DOHH2 (cell line): ENCODE measurements around the gene GADD45A.
A peak's percentile ranks its signal among the peaks of the same experiment; 100 is the strongest.

Experiments used
- H3F3A ChIP-seq: fragments of 200-600 bp; sonication (generic), shearing (Covaris generic); 2 replicates; pipeline ENCODE4 v1.6.0; 2016; ENCODE audit warnings: antibody characterized with exemption, mild to moderate bottlenecking; ENCODE audit not compliant: control insufficient read depth, insufficient read depth
- H3K27ac ChIP-seq: fragments of 200-600 bp; sonication (generic); 2 replicates; pipeline ENCODE4 v1.5.1; 2014; ENCODE audit warnings: low read depth, mild to moderate bottlenecking, low read length, moderate library complexity
- H3K27me3 ChIP-seq: fragments of 200-600 bp; sonication (generic); 2 replicates; pipeline ENCODE4 v1.6.1; 2014; ENCODE audit warnings: mild to moderate bottlenecking, low read length, mixed read lengths; ENCODE audit not compliant: control insufficient read depth
- H3K36me3 ChIP-seq: fragments of 200-600 bp; sonication (generic); 2 replicates; pipeline ENCODE4 v1.6.1; 2014; ENCODE audit warnings: mild to moderate bottlenecking, low read length, moderate library complexity, mixed read lengths; ENCODE audit not compliant: control insufficient read depth
- H3K4me1 ChIP-seq: fragments of 200-600 bp; sonication (generic); 2 replicates; pipeline ENCODE4 v1.6.1; 2014; ENCODE audit warnings: mild to moderate bottlenecking, low read length, mixed read lengths; ENCODE audit not compliant: control insufficient read depth
- H3K4me2 ChIP-seq: fragments of 200-600 bp; sonication (generic); 2 replicates; pipeline ENCODE4 v1.6.0; 2014; ENCODE audit warnings: mild to moderate bottlenecking, low read length, moderate library complexity
- H3K4me3 ChIP-seq: fragments of 200-600 bp; sonication (generic); 2 replicates; pipeline ENCODE4 v1.5.1; 2014; ENCODE audit warnings: mild to moderate bottlenecking, low read length, mixed read lengths
- H3K79me2 ChIP-seq: fragments of 200-600 bp; sonication (generic); 2 replicates; pipeline ENCODE4 v1.6.1; 2014; ENCODE audit warnings: mild to moderate bottlenecking, low read length, mixed read lengths; ENCODE audit not compliant: control insufficient read depth
- H3K9me2 ChIP-seq: fragments of 200-600 bp; sonication (generic); replicated peaks from 2 replicates; pipeline ENCODE4 v1.6.1; 2014; ENCODE audit warnings: mild to moderate bottlenecking, low read length, mixed read lengths; ENCODE audit not compliant: control insufficient read depth
- H3K9me3 ChIP-seq: fragments of 200-600 bp; sonication (generic); 2 replicates; pipeline ENCODE4 v1.6.1; 2014; ENCODE audit warnings: antibody characterized with exemption, low read length, mixed read lengths; ENCODE audit not compliant: control insufficient read depth, insufficient read depth
- H4K20me1 ChIP-seq: fragments of 200-600 bp; sonication (generic); 2 replicates; pipeline ENCODE4 v1.6.0; 2014; ENCODE audit warnings: low read depth, mild to moderate bottlenecking, antibody characterized with exemption, low read length, moderate library complexity; ENCODE audit not compliant: control insufficient read depth, insufficient read depth
- EZH2phosphoT487 ChIP-seq: fragments of 200-600 bp; sonication (generic); IDR thresholded peaks from 2 replicates; pipeline ENCODE4 v1.6.1; 2017; ENCODE audit warnings: borderline replicate concordance, mild to moderate bottlenecking, antibody characterized with exemption, low read length, moderate library complexity, mixed read lengths
- TF ChIP-seq, protein P1 (sequence below): fragments of 200-600 bp; sonication (generic); IDR thresholded peaks from one replicate; pipeline ENCODE4 v1.5.1; 2014; ENCODE audit warnings: antibody characterized with exemption, mild to moderate bottlenecking, low read depth, low read length; ENCODE audit not compliant: poor library complexity, severe bottlenecking

GADD45A gene

DNA sequence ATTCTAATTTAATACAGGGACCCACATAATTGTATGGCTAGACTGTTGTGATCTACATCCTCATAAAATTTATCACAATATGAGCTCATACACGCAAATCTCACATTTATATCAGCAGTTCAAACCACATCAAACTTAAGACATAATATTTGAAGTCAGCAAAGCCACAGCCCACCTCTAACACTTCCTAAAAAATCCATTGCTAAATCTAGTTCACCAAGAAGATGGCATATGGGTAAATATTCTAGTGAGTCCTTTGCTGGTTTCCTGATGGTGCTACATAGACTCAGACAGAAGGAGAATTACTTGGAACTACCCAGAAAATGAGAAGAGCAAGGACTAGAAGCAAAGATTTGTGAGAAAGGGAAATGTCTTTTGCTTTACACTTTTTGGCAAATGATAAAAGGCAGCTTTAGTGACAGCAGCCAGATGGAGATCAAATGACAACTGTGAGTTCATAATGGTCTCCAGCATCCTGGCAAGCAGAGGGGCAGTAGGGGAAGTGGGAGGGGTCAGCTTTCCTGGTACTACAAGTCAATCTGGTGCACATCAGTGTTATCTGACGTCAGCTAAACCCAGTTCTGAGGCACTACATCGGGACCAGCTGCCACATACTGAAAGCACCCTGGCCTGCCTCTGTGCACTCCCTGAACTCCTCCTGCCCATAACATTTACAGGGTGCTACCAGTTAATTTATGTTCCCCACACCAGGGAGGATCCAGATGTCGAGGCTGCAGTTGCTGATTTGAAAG is 10.6 kb upstream of the GADD45A start:
- Histone ChIP-seq H3K27me3 (peaks cover 8% of the 10 kb centered on the region), H3K79me2 (no peaks in the 10 kb centered on the region), H3K9me2 (no peaks in the 10 kb centered on the region), H3K27ac (no peak overlapping the region), H3K36me3 (no peaks in the 10 kb centered on the region), H3K4me2 (peak overlapping the region; percentile 56), H3K4me3 (peak overlapping the region; percentile 5; the same call in 1 of the 2 replicates), H3K9me3 (no peaks in the 10 kb centered on the region), H4K20me1 (no peaks in the 10 kb centered on the region), H3K4me1 (peaks cover 33% of the 10 kb centered on the region), H3F3A (no peaks in the 10 kb centered on the region)
- no peak for TF ChIP-seq EZH2phosphoT487
- TF ChIP-seq, protein P1, sequence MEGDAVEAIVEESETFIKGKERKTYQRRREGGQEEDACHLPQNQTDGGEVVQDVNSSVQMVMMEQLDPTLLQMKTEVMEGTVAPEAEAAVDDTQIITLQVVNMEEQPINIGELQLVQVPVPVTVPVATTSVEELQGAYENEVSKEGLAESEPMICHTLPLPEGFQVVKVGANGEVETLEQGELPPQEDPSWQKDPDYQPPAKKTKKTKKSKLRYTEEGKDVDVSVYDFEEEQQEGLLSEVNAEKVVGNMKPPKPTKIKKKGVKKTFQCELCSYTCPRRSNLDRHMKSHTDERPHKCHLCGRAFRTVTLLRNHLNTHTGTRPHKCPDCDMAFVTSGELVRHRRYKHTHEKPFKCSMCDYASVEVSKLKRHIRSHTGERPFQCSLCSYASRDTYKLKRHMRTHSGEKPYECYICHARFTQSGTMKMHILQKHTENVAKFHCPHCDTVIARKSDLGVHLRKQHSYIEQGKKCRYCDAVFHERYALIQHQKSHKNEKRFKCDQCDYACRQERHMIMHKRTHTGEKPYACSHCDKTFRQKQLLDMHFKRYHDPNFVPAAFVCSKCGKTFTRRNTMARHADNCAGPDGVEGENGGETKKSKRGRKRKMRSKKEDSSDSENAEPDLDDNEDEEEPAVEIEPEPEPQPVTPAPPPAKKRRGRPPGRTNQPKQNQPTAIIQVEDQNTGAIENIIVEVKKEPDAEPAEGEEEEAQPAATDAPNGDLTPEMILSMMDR = no peak

DNA sequence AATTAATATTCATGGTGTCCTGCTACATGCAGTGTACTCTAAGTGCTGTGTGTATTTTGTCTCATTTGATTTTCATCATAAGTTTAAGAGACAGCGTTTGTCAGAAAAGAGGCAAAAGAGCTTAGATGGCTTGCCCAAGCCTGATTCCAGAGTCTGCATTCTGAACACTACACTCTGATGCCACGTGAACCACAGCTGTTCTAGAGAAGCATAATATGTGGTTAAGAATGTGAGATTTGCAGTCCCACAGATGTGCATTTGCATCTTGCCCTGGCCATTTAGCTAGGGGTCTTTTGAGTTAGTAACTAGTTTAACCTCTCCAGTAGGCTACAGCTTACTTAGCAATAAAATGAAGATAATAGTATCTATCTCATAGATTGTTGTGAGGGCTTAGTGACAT is 9.2 kb upstream of the GADD45A start:
- H3K9me3 ChIP-seq = no peaks in the 10 kb centered on the region
- no peaks in the 10 kb centered on the region for H3F3A ChIP-seq
- H3K27me3 ChIP-seq = peaks cover under 1% of the 10 kb centered on the region; the same call in 1 of the 2 replicates
- H3K9me2 ChIP-seq = no peaks in the 10 kb centered on the region
- TF ChIP-seq, protein P1 = no peak
- TF ChIP-seq EZH2phosphoT487 = no peak
- no peak overlapping the region for H3K4me3 ChIP-seq
- H3K79me2 ChIP-seq = no peaks in the 10 kb centered on the region
- peak overlapping the region; percentile 56 for H3K4me2 ChIP-seq
- no peaks in the 10 kb centered on the region for H3K36me3 ChIP-seq
- peaks cover 33% of the 10 kb centered on the region for H3K4me1 ChIP-seq
- H3K27ac ChIP-seq = 0 out of 2 replicates have a peak overlapping the region, but pooled peaks have one; percentile 12
- no peaks in the 10 kb centered on the region for H4K20me1 ChIP-seq

DNA sequence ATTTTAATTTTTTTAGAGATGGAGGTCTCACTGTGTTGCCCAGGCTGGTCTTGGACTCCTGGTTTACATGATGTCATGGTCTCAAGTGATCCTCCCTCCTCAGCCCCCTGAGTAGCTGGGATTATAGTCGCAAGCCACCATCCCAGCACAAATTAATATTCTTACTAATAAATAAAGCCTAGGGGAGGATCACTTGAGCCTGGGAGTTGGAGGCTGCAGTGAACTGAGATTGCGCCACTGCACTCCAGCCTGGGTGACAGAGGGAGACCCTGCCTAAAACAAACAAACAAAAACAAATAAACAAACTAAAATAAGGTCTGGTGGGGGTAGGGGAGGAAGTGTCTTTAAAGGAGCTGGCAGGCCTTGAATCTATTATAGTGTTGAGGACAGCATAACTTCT is 8.7 kb upstream of the GADD45A start:
- H3K27ac ChIP-seq = peak overlapping the region; percentile 17; the same call in 1 of the 2 replicates
- H3K4me1 ChIP-seq = peaks cover 33% of the 10 kb centered on the region
- H3K4me2 ChIP-seq = peak overlapping the region; percentile 30
- H3K4me3 ChIP-seq = no peak overlapping the region
- no peaks in the 10 kb centered on the region for H4K20me1 ChIP-seq
- H3K9me2 ChIP-seq = no peaks in the 10 kb centered on the region
- no peaks in the 10 kb centered on the region for H3K9me3 ChIP-seq
- H3F3A ChIP-seq = no peaks in the 10 kb centered on the region
- H3K36me3 ChIP-seq = no peaks in the 10 kb centered on the region
- no peaks in the 10 kb centered on the region for H3K79me2 ChIP-seq
- no peaks in the 10 kb centered on the region for H3K27me3 ChIP-seq
- TF ChIP-seq, protein P1 = no peak
- no peak for TF ChIP-seq EZH2phosphoT487
